Measurements from ENCODE around the gene ZFP64.
"Not testable (repeated sequence)": the region's sequence is repeated elsewhere in the genome, so short reads cannot be mapped to it uniquely, and the experiment has no call there.

The ZFP64 gene

GRCh38 chr20:52191132-52191915, at the start of gene ZFP64:
ZFP64 (minus strand) TSS chr20:52191779; CDS start chr20:52191636, 143 bp downstream.
- DNase-seq: peak; percentile 52

DNA sequence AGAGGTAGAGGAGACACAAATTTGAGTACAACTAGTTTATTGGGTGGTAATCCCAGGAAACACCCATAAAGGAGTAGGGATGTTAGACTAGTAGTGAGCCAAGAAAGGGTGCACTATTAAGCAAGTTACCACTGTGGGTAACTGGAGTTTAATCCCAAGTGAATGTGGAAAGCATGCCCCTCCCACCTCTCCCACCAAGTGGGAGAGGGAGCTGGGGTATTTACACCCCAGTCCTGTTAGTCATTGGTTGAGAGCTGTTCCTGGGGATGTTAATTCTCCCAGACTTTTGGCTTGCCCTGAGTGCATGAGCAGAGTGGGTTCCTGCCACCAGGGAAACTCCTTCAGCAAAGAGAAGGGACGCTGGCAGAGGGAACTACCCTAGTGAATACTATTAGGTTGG, 49.2 kb upstream of the ZFP64 start:
- DNase-seq: no peak

DNA sequence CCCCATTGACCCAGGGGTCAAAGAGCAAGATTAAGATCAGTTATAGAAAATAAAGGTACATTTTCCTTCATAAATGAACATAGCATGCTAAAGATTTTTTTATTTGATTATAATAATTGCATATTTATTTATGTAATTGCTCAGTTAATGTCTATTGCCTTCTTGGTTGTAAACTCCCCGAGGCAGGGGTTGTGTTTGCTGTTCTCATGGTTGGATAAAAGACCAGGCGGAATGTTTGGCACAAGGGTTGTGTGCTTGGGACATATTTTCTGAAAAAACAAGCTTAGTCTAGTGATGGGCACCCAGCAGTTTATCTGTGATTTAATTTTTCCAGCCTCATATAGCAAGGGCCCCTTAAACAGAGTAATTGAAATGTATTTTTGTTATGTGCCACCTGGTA, 47.5 kb upstream of the ZFP64 start:
- no peak for DNase-seq

DNA sequence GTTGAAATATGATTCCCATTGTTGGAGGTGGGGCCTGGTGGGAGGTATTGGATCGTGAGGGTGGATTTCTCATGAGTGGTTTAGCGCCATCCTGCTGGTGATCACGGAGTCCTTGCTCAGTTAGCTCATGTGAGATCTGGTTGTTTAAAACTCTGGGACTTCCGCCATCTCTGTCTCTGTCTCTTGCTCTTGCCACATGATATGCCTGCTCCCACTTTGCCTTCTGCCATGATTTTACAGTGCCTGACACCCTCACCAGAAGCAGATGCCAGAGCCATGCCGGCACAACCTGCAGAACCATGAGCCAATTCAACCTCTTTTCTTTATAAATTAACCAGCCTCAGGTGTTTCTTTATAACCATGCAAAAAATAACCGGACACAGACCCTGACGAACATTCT, 44.7 kb upstream of the ZFP64 start:
- no peak for DNase-seq

GRCh38 chr20:52235129-52235528, 43.5 kb upstream of the ZFP64 start:
- no peak for DNase-seq

DNA sequence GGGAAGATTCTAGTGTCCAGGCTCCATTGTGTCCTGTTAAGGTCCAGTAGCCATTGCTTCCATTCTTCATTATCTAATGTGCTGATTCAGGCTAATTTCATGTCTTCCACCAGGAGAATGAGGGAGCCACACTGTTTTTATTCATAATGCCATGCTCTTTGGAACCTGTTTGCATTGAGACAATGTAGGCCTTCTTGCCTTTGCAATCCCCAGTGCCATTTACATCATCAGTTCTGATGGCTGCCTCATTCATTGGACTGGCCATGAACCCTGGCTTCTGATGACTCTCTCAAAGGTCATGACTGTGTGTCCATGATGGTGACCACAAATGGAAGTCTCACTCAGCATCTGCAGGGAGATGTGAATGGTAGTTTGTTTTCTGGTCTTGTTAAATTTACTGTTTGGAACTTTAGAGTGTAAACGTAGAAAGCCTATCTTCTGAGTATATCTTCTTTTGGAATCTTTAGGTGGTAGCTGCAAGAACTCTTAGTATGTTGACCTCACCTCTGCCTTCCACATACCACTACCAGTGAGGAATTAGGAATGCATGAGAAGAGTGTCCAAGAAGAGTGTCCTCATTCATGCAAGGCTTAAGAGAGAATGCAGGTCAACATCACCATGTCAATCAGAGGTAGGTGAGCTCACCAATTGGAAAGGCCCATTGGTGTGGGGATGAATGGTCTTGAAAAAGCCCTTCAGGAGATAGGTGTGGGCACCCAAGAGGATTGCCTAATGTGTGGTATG, 42.9 kb upstream of the ZFP64 start:
- no peak for DNase-seq

DNA sequence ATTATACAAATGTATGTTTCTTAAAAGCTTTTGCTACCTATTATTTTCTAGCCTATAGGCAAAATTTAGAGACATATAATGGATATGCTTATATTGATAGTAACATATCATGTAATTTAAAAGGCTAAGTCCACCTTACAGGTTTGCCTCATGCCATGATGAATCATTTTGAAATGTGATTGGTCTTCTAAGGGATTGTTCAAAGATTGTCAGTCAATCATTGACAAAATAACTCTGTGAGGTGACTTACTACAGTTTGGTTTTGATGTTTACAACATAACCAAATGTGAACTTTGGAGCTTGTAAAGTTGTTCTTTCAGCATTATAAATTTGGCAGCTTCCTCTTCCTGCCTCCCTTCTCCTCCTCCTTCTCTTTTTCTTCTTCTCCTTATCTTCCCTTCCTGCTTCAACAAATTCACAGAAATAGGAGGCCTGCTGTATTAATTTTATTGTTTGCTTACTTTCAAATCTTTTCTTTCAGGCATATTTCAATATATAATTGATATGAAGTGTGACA, 39.7 kb upstream of the ZFP64 start:
- DNase-seq: peak; percentile 42

DNA sequence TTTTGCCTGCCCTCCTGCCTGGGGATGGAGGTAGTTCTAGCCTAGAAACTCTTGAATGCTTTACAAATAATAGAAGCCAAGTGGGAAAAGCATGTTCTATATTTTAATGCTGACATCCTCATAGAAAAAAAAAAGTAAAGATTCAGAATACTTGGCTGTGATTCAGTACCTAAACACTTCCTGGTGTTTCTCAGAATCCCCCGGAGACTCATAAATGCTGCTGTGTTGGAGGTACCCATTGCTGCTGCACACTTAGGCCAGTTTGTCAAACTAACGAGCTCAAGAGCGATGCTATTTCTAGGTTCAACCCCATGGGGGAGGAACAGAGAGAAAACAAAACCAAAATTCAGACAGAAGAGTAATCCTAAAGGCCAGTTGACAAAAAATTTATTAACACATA, 38.8 kb upstream of the ZFP64 start:
- DNase-seq: no peak

GRCh38 chr20:52229346-52229745, 37.8 kb upstream of the ZFP64 start:
- not testable (repeated sequence) for DNase-seq

- DNase-seq: no peak
Observed at GRCh38 chr20:52226370-52226769, 34.8 kb upstream of the ZFP64 start.

DNA sequence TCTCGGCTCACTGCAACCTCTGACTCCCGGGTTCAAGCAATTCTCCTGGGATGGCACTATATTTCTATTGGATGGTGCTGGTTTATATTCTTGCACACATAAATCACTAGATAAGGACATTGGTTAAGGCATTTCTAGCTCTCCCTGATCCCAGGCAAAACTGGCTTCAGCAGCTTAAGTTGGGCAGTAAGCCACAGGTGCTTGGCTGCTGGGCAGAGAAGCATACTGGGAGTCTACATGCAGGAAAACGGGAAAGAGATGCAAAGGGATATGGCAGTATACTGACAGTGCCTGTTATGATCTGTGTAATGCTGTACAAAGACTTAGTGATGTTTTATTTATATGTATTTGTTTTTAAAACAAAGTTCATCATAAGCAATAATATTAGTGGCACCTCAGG, 33.3 kb upstream of the ZFP64 start:
- no peak for DNase-seq

GRCh38 chr20:52221362-52221761, 29.8 kb upstream of the ZFP64 start:
- DNase-seq: not testable (repeated sequence)

- not testable (repeated sequence) for DNase-seq
Observed at GRCh38 chr20:52220891-52221290, 29.3 kb upstream of the ZFP64 start.

DNA sequence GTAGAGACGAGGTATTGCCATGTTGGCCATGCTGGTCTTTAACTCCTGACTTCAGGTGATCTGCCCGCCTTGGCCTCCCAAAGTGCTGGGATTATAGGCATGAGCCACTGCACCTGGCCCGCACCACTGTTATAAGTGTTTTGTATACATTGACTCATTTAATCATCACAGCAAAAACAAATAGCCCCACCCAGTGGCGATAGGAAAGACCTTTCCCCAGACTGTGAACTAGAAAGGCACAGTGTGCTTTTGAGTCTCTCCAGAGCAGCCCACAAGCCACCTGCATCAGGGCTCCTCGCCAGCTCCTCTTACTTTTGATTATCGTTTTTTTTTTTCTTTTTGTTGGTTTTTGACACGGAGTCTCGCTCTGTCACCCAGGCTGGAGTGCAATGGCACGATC, 27.9 kb upstream of the ZFP64 start:
- no peak for DNase-seq

DNA sequence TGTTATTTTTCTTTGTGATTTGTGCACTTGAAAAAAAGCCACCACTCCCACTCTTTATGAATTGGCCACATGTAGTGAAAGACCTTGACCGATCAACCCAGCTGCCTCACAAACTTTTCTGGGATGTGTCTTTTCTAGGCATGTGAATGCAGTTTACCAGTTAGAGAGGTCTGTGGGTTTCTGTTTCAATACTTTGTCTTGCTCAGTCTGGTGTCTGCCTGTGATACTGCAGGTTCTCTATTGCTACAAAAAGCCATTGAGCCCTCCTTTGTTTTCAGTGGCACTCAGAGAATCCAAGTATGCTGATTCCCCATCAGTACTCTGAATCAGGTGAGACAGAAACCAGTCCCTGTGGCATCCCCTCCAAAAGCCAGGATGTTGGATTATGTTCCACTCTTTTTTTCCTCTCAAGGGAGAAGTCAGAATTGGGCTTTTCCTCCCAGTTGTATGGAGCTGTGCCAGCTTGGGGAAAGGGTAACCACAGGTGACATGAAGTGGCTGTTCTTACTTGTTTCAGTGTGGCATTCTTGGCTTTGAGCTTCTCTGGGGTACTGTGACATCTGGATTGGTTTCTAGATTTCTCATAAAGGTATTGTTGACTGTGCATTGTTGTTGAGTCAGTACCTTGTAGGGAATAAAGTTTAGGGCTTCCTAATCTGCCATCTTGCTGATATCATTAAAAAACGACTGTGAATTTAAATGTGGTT, 26.3 kb upstream of the ZFP64 start:
- DNase-seq: no peak

DNA sequence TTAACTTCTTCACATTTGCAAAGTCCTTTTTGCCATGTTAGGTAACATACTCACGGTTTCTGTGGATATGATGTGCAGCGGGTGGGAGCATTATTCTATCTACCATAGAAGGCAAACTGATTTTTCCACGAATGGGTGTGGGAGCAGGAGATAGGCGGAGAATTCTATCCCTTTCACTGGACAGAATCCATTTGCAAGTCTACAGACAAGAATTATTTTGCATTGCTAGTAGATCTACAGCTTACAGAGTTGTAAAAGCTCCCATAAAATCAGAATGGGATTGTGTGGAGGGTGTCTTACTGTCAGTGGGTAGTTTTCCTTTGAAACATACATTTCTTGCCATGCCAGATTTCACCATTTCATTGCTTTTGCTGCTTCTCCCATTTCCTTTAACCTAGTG, 22.4 kb upstream of the ZFP64 start:
- no peak for DNase-seq

DNA sequence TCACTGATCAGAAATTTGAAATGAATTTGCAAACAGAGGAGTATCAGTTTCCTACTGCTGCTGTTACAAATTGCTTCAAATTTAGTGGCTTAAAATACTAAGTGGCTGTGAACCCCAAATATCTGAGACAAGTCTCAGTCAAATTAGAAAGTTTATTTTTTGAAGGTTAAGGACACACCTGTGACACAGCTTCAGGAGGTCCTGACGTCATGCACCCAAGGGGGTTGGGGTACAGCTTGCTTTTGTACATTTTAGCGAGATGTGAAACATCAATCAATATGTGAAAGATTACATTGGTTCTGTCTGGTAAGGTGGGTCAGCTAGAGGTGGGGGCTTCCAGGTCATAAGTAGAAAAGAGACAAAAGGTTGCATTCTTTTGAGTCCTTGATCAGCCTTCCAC, 21.4 kb upstream of the ZFP64 start:
- no peak for DNase-seq

GRCh38 chr20:52210037-52210990, 18.7 kb upstream of the ZFP64 start:
- DNase-seq: no peak

DNA sequence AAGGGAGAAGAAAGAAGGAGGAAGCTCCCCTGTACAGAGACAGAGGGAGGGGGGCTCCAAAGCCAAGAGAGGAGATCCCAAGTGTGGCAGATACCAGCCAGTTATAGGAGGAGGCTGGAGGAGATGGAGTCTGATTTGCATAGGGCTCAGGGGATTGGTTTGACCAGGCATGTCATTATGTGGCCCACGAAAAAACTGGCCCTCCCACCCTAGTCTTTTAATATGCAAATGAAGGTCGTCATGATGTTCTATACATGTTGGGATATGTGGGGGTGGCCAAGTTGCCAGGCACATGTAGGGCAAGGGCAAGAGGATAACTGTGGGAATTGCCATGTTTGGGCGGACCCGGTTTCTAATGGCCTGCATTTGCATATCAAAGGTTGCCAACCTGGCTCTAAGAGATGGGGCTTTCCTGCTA, 17.6 kb upstream of the ZFP64 start:
- DNase-seq: no peak

GRCh38 chr20:52207020-52207810, 15.6 kb upstream of the ZFP64 start:
- DNase-seq: no peak

- no peak for DNase-seq
Observed at GRCh38 chr20:52204136-52204535, 12.6 kb upstream of the ZFP64 start.
